ENCODE data around the gene RASA1.

GRCh38 chr5:87268126-87268969, 665 bp downstream of the RASA1 start:
- TF ChIP-seq CTCF (IDR thresholded peaks at IDR 0.05) (no peak), POLR2A (IDR thresholded peaks at IDR 0.05) (peak in 1 of 2 donors; percentile 25)
